K562 (cell line): ENCODE results near the gene MROH8. TPM values are rescaled to one million over a fixed set of nuclear protein-coding genes. Genes with fewer than 3 reads are reported as not detected.
A peak's percentile ranks its signal among the peaks of the same experiment; 100 is the strongest.

ENCODE experiments used
- ATAC-seq: fragments of 200-7000 bp; cut with Tn5 transposase; 3 replicates; pipeline ENCODE4 v1.9.1; 2020; ENCODE audit warnings: moderate library complexity
- BruUV-seq: library from RNA; stranded (reverse); fragments of 400-500 nt; replicated peaks from 2 replicates; lab custom pipeline; 2021; lab: Mats Ljungman, UMichigan
- CTCF ChIA-PET: fragments of 300-600 bp; formaldehyde crosslinking; extraction: SDS; loops from one replicate; lab custom pipeline; 2021; ENCODE audit warnings: low intra/inter-chr PET ratio; lab: Yijun Ruan, JAX
- POLR2A ChIA-PET: fragments of 300-600, 350-650 bp; sonication (Branson Sonifier 250); formaldehyde crosslinking; extraction: SDS; loops from one replicate; lab custom pipeline; 2021; ENCODE audit warnings: antibody characterized with exemption, inconsistent platforms; lab: Yijun Ruan, JAX
- DNase-seq, 4 experiments: peaks; one replicate each; pipeline versions ENCODE4 v3.0.0 to v3.0.0-alpha.2; 2011 to 2018; ENCODE audit warnings: low spot score in 3 of 4, mixed read lengths in 3 of 4; ENCODE audit errors: extremely low read depth in 1 of 4
- FAIRE-seq: peaks from 2 replicates; lab custom pipeline; 2011; peaks lifted over from hg19 to GRCh38; lab: Jason Lieb, UNC
- H2AFZ ChIP-seq: 2 replicates; pipeline ENCODE4 v1.6.0; 2011; ENCODE audit warnings: low read depth, low read length, control low read depth, inconsistent platforms
- H3K27ac ChIP-seq: fragments of 200-600 bp; 3 replicates; pipeline ENCODE4 v1.8.0; 2011; ENCODE audit warnings: low read depth, mild to moderate bottlenecking, control low read depth, inconsistent platforms, low read length, moderate library complexity, mixed read lengths; ENCODE audit errors: extremely low read depth
- H3K27me3 ChIP-seq, 2 experiments: fragments of 300-600 bp in 1 of 2; 2 replicates in 1 of 2; 3 replicates in 1 of 2; pipeline versions ENCODE4 v1.6.0 to v1.8.0; 2011; ENCODE audit warnings: inconsistent platforms in 2 of 2, low read length in 2 of 2, mild to moderate bottlenecking in 1 of 2, mixed read lengths in 1 of 2, moderate library complexity in 1 of 2; ENCODE audit not compliant: control insufficient read depth in 2 of 2, insufficient read depth in 2 of 2
- H3K36me3 ChIP-seq: fragments of 300-600 bp; 3 replicates; pipeline ENCODE4 v1.8.0; 2011; ENCODE audit warnings: mild to moderate bottlenecking, low read length, inconsistent platforms; ENCODE audit not compliant: control insufficient read depth, insufficient read depth
- H3K4me1 ChIP-seq, 2 experiments: fragments of 200-600 bp in 1 of 2; replicated peaks in 1 of 2; 2 replicates in 1 of 2; 3 replicates in 1 of 2; pipeline versions ENCODE4 v1.5.1 to v1.8.0; 2011; ENCODE audit warnings: inconsistent platforms in 2 of 2, low read length in 2 of 2, mild to moderate bottlenecking in 1 of 2, mixed read lengths in 1 of 2, moderate library complexity in 1 of 2; ENCODE audit not compliant: control insufficient read depth in 2 of 2, insufficient read depth in 2 of 2
- H3K4me2 ChIP-seq: 2 replicates; pipeline ENCODE4 v1.6.1; 2011; ENCODE audit warnings: low read length, control low read depth, inconsistent platforms, mixed read lengths; ENCODE audit not compliant: insufficient read depth
- H3K4me3 ChIP-seq: fragments of 200-600 bp; sonication (generic), shearing (Covaris generic); 2 replicates; pipeline ENCODE4 v1.5.1; 2016; ENCODE audit warnings: control low read depth, inconsistent platforms
- H3K79me2 ChIP-seq: fragments of 200-600 bp; 3 replicates; pipeline ENCODE4 v1.8.0; 2011; ENCODE audit warnings: low read length, inconsistent platforms; ENCODE audit not compliant: control insufficient read depth, insufficient read depth
- H3K9ac ChIP-seq, 2 experiments: 2 replicates each; pipeline versions ENCODE4 v1.6.0 to v1.6.1; 2011; ENCODE audit warnings: low read depth in 2 of 2, low read length in 2 of 2, control low read depth in 1 of 2, inconsistent platforms in 1 of 2, mild to moderate bottlenecking in 1 of 2, mixed read lengths in 1 of 2; ENCODE audit not compliant: insufficient read depth in 1 of 2
- H3K9me1 ChIP-seq: one replicate; pipeline ENCODE4 v1.6.0; 2011; ENCODE audit warnings: inconsistent platforms, mild to moderate bottlenecking, low read length, moderate library complexity; ENCODE audit not compliant: control insufficient read depth, insufficient read depth
- H3K9me3 ChIP-seq: replicated peaks from 2 replicates; pipeline ENCODE4 v1.5.1; 2011; ENCODE audit warnings: low read depth, low read length, inconsistent platforms; ENCODE audit not compliant: control insufficient read depth, insufficient read depth
- H4K20me1 ChIP-seq: replicated peaks from 2 replicates; pipeline ENCODE4 v1.6.1; 2011; ENCODE audit warnings: low read length, inconsistent platforms, mixed read lengths; ENCODE audit not compliant: control insufficient read depth, insufficient read depth
- ARHGAP35 ChIP-seq: fragments of 450-650 bp; IDR thresholded peaks from 2 replicates; pipeline ENCODE4 v1.6.1; 2018; ENCODE audit not compliant: partially characterized antibody
- BRD4 ChIP-seq: fragments of 200-600 bp; sonication (generic); IDR thresholded peaks from 2 replicates; pipeline ENCODE4 v1.6.1; 2017; ENCODE audit warnings: inconsistent platforms
- CBFA2T3 ChIP-seq: fragments of 450-650 bp; IDR thresholded peaks from 2 replicates; pipeline ENCODE4 v1.6.1; 2017
- DDX20 ChIP-seq: fragments of 450-650 bp; IDR thresholded peaks from 2 replicates; pipeline ENCODE4 v1.6.1; 2016; ENCODE audit warnings: missing genetic modification characterization, low read depth, mild to moderate bottlenecking, missing compliant biosample characterization, moderate library complexity
- GATA2 ChIP-seq: sonication (generic); formaldehyde crosslinking; IDR thresholded peaks from 2 replicates; pipeline ENCODE4 v1.4.0; 2020; ENCODE audit warnings: mild to moderate bottlenecking, missing genetic modification reagents
- HSF4 ChIP-seq: fragments of 250-450 bp; sonication (Bioruptor Pico); IDR thresholded peaks from 2 replicates; pipeline ENCODE4 v2.1.2; 2022; ENCODE audit warnings: mild to moderate bottlenecking, moderate library complexity, borderline replicate concordance
- LARP7 ChIP-seq: fragments of 450-650 bp; IDR thresholded peaks from 2 replicates; pipeline ENCODE4 v1.6.1; 2016
- NCOA1 ChIP-seq: fragments of 450-650 bp; IDR thresholded peaks from 2 replicates; pipeline ENCODE4 v1.6.1; 2016; ENCODE audit warnings: low read depth
- TOE1 ChIP-seq, 2 experiments: fragments of 450-650 bp in 1 of 2; sonication (generic) in 1 of 2; formaldehyde crosslinking in 1 of 2; IDR thresholded peaks; 2 replicates each; pipeline versions ENCODE4 v1.7.1 to v1.8.0; 2016 to 2022; ENCODE audit warnings: borderline replicate concordance in 2 of 2, mild to moderate bottlenecking in 2 of 2, antibody characterized with exemption in 1 of 2, inconsistent platforms in 1 of 2, low read depth in 1 of 2, missing genetic modification reagents in 1 of 2, moderate library complexity in 1 of 2
- TRIM28 ChIP-seq: fragments of 450-650 bp; IDR thresholded peaks from 2 replicates; pipeline ENCODE4 v1.6.1; 2017
- ZNF133 ChIP-seq: fragments of 250-450 bp; sonication (Bioruptor Pico); IDR thresholded peaks from 2 replicates; pipeline ENCODE4 v1.4.0; 2020; ENCODE audit warnings: mild to moderate bottlenecking
- ZNF436 ChIP-seq: fragments of 250-450, 450-650 bp; sonication (Bioruptor Pico); formaldehyde crosslinking; IDR thresholded peaks from 2 replicates; pipeline ENCODE4 v1.7.0; 2020; ENCODE audit warnings: mild to moderate bottlenecking
- WGBS: fragments of 100-300 bp; shearing (Covaris generic); methylation state at CpG from one replicate; pipeline ENCODE4 v1.1.6; 2016; ENCODE audit warnings: low coverage, mixed read lengths; ENCODE audit not compliant: insufficient coverage; ENCODE audit errors: missing lambda C conversion rate; 5-methylcytosine and 5-hydroxymethylcytosine counted together
- in situ Hi-C: fragments of 300-500 bp; cut with MboI; formaldehyde crosslinking; loops from 4 replicates; pipeline ENCODE4 v1.15.0; 2018; ENCODE audit warnings: inconsistent platforms, mixed read lengths
- intact Hi-C: fragments of 100-400 bp; cut with micrococcal nuclease; formaldehyde crosslinking; loops from 2 replicates; pipeline ENCODE4 v1.14.2; 2022
- polyA plus RNA-seq, 8 experiments: library from polyadenylated mRNA; depleted of rRNA in 4 of 8; stranded (reverse) in 5 of 8; unstranded in 3 of 8; fragments of >200 nt; fragmentation: Nextera tagmentation in 2 of 8; fragmentation: Illumina TruSeq in 1 of 8; extraction: Ambion mirVana in 2 of 8; extraction: Trizol in 1 of 8; gene quantifications; 2 replicates each; pipeline versions ENCODE4 v1.2.1 to v1.2.3, GENCODE V29; 2011 to 2014; ENCODE audit warnings: inconsistent platforms in 1 of 8, missing spikeins in 1 of 8
- total RNA-seq, 7 experiments: library from RNA; depleted of rRNA in 6 of 7; stranded (reverse); fragments of >200 nt in 6 of 7; fragmentation: Illumina TruSeq in 2 of 7; extraction: Trizol in 2 of 7; gene quantifications; 2 replicates each; pipeline versions ENCODE4 v1.2.1 to v1.2.3, GENCODE V29; 2011 to 2021; ENCODE audit warnings: low replicate concordance in 1 of 7
- TF ChIP-seq, protein P1 (sequence below): IDR thresholded peaks from 2 replicates; pipeline ENCODE4 v1.6.1; 2016; ENCODE audit warnings: missing genetic modification characterization, missing compliant biosample characterization

The MROH8 gene
- total and polyA plus RNA-seq, 9 of the 15 experiments (the other 6 are each of a cell fraction or from before 2014, with no cell fraction given): 0.21 to 1.5 (median 0.78) TPM

GRCh38 chr20:37119356-37120036 lies 59.9 kb downstream of the MROH8 start:
- Histone ChIP-seq H3K27ac (no peak overlapping the region), H3K79me2 (no peaks in the 10 kb centered on the region), H3K27me3 (no peaks in the 10 kb centered on the region; a peak in 2 of 5 replicates), H2AFZ (no peak overlapping the region), H3K9me3 (no peaks in the 10 kb centered on the region), H3K4me2 (no peak overlapping the region), H3K4me1 (no peaks in the 10 kb centered on the region; a peak in 1 of 5 replicates), H3K9ac (no peak overlapping the region; a peak in 1 of 4 replicates), H3K36me3 (no peaks in the 10 kb centered on the region), H3K4me3 (no peak overlapping the region), H3K9me1 (no peaks in the 10 kb centered on the region), H4K20me1 (no peaks in the 10 kb centered on the region)
- peak; percentile 17; the same call in 1 of the 2 replicates for TF ChIP-seq CBFA2T3
- no peak for TF ChIP-seq ARHGAP35
- TF ChIP-seq ZNF436 (CRISPR knock-in tag): no peak
- 0 out of 2 replicates have a peak, but pooled peaks have one; percentile 43 for TF ChIP-seq LARP7
- no peak for TF ChIP-seq ZNF133 (CRISPR knock-in tag)
- no peak for TF ChIP-seq TOE1 (IDR thresholded peaks at IDR 0.05; ENCODE audit: borderline replicate concordance)
- no peak for TF ChIP-seq TOE1 (CRISPR knock-in tag; IDR thresholded peaks at IDR 0.05; ENCODE audit: borderline replicate concordance, low read depth)
- TF ChIP-seq, protein P1, sequence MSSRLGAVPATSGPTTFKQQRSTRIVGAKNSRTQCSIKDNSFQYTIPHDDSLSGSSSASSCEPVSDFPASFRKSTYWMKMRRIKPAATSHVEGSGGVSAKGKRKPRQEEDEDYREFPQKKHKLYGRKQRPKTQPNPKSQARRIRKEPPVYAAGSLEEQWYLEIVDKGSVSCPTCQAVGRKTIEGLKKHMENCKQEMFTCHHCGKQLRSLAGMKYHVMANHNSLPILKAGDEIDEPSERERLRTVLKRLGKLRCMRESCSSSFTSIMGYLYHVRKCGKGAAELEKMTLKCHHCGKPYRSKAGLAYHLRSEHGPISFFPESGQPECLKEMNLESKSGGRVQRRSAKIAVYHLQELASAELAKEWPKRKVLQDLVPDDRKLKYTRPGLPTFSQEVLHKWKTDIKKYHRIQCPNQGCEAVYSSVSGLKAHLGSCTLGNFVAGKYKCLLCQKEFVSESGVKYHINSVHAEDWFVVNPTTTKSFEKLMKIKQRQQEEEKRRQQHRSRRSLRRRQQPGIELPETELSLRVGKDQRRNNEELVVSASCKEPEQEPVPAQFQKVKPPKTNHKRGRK (tag): peak; percentile 96
- no peak for TF ChIP-seq HSF4 (CRISPR knock-in tag)
- no peak for TF ChIP-seq GATA2 (CRISPR knock-in tag)
- no peak for TF ChIP-seq TRIM28
- TF ChIP-seq NCOA1: no peak
- TF ChIP-seq BRD4: no peak
- no peak for TF ChIP-seq DDX20 (tag)
- WGBS: 25% methylated on average over 7 of the region's 7 CpGs
- no peak; the same call in 2 of the 3 replicates for ATAC-seq
- BruUV-seq: no TSS peak
- peak in 1 of 4 experiments; percentile 6 for DNase-seq
- CTCF ChIA-PET: no interaction called here
- POLR2A ChIA-PET: interaction anchor here (0.6 to 1.1 kb wide), 3 partner anchors 11 to 227 kb away, joined by 3 read pairs; partner anchors contain the start of gene RBL1
- no peak for FAIRE-seq
- in situ Hi-C loops: no loop called here
- intact Hi-C loops: no loop called here
